ENCODE measurements around the gene CELA2A.

DNA sequence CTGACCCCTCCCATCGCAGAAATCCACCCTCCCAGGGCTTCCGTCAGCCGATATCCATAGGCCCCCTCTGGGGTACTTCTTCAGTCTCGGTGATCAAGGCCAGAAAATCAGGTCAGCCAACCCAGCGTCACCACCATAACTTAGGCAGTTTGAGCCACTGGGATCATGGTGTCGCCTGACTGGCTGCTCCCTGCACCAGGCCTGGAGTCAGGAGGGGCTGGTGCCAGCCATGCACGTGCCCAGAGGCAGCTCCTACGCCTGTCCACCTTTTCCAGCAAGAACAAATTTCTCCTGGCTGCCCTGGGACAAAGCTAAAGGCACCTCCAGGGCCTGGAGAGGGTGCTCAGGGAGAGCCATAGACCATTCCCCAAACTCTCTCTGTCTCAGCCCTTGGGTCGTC is 23.1 kb upstream of the CELA2A start:
- TF ChIP-seq POLR2A (IDR thresholded peaks at IDR 0.05) (no peak), CTCF (IDR thresholded peaks at IDR 0.05) (no peak)

Data from heart left ventricle (tissue), 13 donors.